Umbilical cord (tissue), 2 donors: Measurements from ENCODE around the gene CTXND2. TPM values are rescaled to one million over a fixed set of nuclear protein-coding genes. Genes with fewer than 3 reads are reported as not detected.
"Not testable (repeated sequence)": the region's sequence is repeated elsewhere in the genome, so short reads cannot be mapped to it uniquely, and the experiment has no call there.

ENCODE experiments used
- DNase-seq: peaks from one replicate; pipeline ENCODE4 v3.0.0-alpha.2; 2015; ENCODE audit warnings: low spot score
- total RNA-seq: library from RNA; depleted of rRNA; stranded (reverse); fragments of >200 nt; gene quantifications from one replicate; pipeline ENCODE4 v1.2.3, GENCODE V29; 2014; ENCODE audit warnings: low replicate concordance; ENCODE audit not compliant: insufficient read depth

Gene CTXND2
- not detected for total RNA-seq

GRCh38 chr1:150887018-150887417 is at the start of gene CTXND2:
Gene CTXND2 (plus strand): TSS chr1:150887136. CDS start chr1:150912315, 25,179 bp downstream.
- no peak for DNase-seq

GRCh38 chr1:150840850-150841249 is 46.1 kb upstream of the CTXND2 start:
- DNase-seq, result not testable (repeated sequence)

- no peak for DNase-seq
Measured at GRCh38 chr1:150841626-150842025, 45.3 kb upstream of the CTXND2 start.

- DNase-seq, result no peak
Measured at GRCh38 chr1:150842343-150842742, 44.6 kb upstream of the CTXND2 start.

GRCh38 chr1:150842964-150843363 is 44.0 kb upstream of the CTXND2 start:
- DNase-seq, result no peak

- DNase-seq, result peak; percentile 18
Measured at GRCh38 chr1:150843474-150843873, 43.5 kb upstream of the CTXND2 start.

- DNase-seq, result no peak
Measured at GRCh38 chr1:150846473-150847146, 40.3 kb upstream of the CTXND2 start.

- not testable (repeated sequence) for DNase-seq
Measured at GRCh38 chr1:150850801-150851362, 36.1 kb upstream of the CTXND2 start.

- DNase-seq, result not testable (repeated sequence)
Measured at GRCh38 chr1:150852734-150853133, 34.2 kb upstream of the CTXND2 start.

GRCh38 chr1:150863724-150864123 is 23.2 kb upstream of the CTXND2 start:
- no peak for DNase-seq

GRCh38 chr1:150864200-150864599 is 22.7 kb upstream of the CTXND2 start:
- DNase-seq, result not testable (repeated sequence)

GRCh38 chr1:150869683-150870082 is 17.3 kb upstream of the CTXND2 start:
- DNase-seq, result no peak

- DNase-seq, result no peak
Measured at GRCh38 chr1:150872572-150872971, 14.4 kb upstream of the CTXND2 start.

GRCh38 chr1:150873521-150873920 is 13.4 kb upstream of the CTXND2 start:
- no peak for DNase-seq

GRCh38 chr1:150874455-150875196 is 12.3 kb upstream of the CTXND2 start:
- DNase-seq, result no peak

GRCh38 chr1:150875197-150876118 is 11.5 kb upstream of the CTXND2 start:
- no peak for DNase-seq

- peak; percentile 78 for DNase-seq
Measured at GRCh38 chr1:150876119-150876454, 10.8 kb upstream of the CTXND2 start.

GRCh38 chr1:150878931-150879330 is 8.0 kb upstream of the CTXND2 start:
- DNase-seq, result not testable (repeated sequence)

- peak; percentile 58 for DNase-seq
Measured at GRCh38 chr1:150881331-150882070, 5.4 kb upstream of the CTXND2 start.

GRCh38 chr1:150883121-150883520 is 3.8 kb upstream of the CTXND2 start:
- DNase-seq, result not testable (repeated sequence)

- no peak for DNase-seq
Measured at GRCh38 chr1:150888727-150889126, 1.8 kb downstream of the CTXND2 start.
